Cardiac muscle cell (in vitro differentiated cells and primary cell): Measurements from ENCODE around the gene ADAD2. TPM values are rescaled to one million over a fixed set of nuclear protein-coding genes. Genes with fewer than 3 reads are reported as not detected.

Experiments used
- DNase-seq, 2 donors: peaks; one replicate each; pipeline versions ENCODE4 v3.0.0 to v3.0.0-alpha.2; 2010 to 2017; ENCODE audit warnings: low read depth in 1 of 2, low spot score in 1 of 2
- H3K27ac ChIP-seq: fragments of 200-600 bp; sonication (generic); 2 replicates; pipeline ENCODE4 v1.5.1; 2016
- H3K27me3 ChIP-seq: fragments of 200-600 bp; sonication (generic); 2 replicates; pipeline ENCODE4 v1.6.0; 2016; ENCODE audit warnings: control low read depth
- H3K36me3 ChIP-seq: fragments of 200-600 bp; sonication (generic); 2 replicates; pipeline ENCODE4 v1.5.1; 2016; ENCODE audit warnings: control low read depth
- H3K4me1 ChIP-seq: fragments of 200-600 bp; sonication (generic); 2 replicates; pipeline ENCODE4 v1.8.1; 2017; ENCODE audit warnings: low read depth, mild to moderate bottlenecking, mixed run types
- H3K4me3 ChIP-seq: fragments of 200-600 bp; sonication (generic); 2 replicates; pipeline ENCODE4 v1.5.1; 2016; ENCODE audit warnings: mild to moderate bottlenecking
- H3K9me3 ChIP-seq: fragments of 200-600 bp; sonication (generic); 2 replicates; pipeline ENCODE4 v1.5.1; 2017; ENCODE audit warnings: low read depth, mild to moderate bottlenecking, control low read depth
- polyA plus RNA-seq: library from polyadenylated mRNA; unstranded; fragments of >200 nt; fragmentation: Nextera tagmentation; extraction: Ambion mirVana; gene quantifications from 2 replicates; pipeline ENCODE4 v1.2.1, GENCODE V29; 2016
- total RNA-seq: library from RNA; depleted of rRNA; stranded (reverse); fragments of >200 nt; gene quantifications from 2 replicates; pipeline ENCODE4 v1.2.3, GENCODE V29; 2016
- TF ChIP-seq, protein P1 (sequence below): IDR thresholded peaks from 2 replicates; pipeline ENCODE4 v1.5.1; 2012; ENCODE audit warnings: low read depth, mild to moderate bottlenecking, low read length

Gene ADAD2
- total and polyA plus RNA-seq, 2 experiments from 2014 or later = not detected

DNA sequence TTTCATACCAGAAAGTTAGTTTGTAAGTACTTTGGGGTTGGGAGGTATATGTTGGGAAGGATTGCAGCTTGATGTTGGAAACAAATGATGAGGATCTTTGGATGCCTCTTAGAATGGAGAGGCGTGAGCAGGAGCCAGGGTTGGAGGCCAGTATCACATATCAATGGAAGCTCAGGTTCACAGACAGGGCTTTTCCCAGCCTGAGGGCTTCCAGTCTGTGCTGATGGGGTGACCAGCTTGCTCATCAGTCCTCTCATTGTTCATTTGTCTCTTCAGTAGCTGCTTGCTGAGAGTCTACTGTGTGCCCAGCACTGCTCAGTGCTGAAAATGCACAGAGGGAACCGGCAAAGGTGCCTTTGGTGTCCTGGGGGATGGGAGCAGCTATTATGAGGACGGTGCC, 40.0 kb upstream of the ADAD2 start:
- no peak for DNase-seq
- H3K4me1 ChIP-seq = no peaks in the 10 kb centered on the region
- no peaks in the 10 kb centered on the region for H3K9me3 ChIP-seq
- TF ChIP-seq, protein P1, sequence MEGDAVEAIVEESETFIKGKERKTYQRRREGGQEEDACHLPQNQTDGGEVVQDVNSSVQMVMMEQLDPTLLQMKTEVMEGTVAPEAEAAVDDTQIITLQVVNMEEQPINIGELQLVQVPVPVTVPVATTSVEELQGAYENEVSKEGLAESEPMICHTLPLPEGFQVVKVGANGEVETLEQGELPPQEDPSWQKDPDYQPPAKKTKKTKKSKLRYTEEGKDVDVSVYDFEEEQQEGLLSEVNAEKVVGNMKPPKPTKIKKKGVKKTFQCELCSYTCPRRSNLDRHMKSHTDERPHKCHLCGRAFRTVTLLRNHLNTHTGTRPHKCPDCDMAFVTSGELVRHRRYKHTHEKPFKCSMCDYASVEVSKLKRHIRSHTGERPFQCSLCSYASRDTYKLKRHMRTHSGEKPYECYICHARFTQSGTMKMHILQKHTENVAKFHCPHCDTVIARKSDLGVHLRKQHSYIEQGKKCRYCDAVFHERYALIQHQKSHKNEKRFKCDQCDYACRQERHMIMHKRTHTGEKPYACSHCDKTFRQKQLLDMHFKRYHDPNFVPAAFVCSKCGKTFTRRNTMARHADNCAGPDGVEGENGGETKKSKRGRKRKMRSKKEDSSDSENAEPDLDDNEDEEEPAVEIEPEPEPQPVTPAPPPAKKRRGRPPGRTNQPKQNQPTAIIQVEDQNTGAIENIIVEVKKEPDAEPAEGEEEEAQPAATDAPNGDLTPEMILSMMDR = no peak
- no peak overlapping the region for H3K4me3 ChIP-seq
- no peak overlapping the region for H3K27ac ChIP-seq
- H3K27me3 ChIP-seq = peaks cover 25% of the 10 kb centered on the region
- H3K36me3 ChIP-seq = no peaks in the 10 kb centered on the region

DNA sequence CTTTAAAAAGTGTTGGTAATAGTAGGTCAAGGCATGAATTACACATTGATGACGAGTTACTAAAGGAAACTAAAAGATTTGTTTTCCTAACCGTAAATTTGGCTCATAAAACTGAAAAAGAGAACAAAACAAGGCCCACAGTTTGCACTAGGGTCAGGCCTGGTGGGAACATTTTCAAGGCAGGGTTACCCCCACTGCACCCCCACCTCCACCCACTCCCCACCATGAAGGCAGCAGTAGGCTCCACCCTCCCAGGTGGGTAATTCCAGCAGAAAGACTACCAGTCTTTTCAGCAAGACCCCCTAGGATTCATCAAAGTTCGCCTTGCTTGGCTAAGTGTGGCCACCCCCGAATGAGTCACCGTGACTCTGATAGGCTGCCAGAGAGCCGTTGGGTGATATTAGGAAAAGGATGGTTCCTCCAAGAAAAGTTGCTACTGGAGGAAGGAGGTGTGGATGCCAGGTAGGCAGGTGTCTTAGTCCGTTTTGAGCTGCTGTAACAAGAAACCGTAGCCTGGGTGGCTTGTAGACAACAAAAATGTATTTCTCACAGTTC, 37.2 kb upstream of the ADAD2 start:
- DNase-seq = no peak
- no peaks in the 10 kb centered on the region for H3K9me3 ChIP-seq
- H3K36me3 ChIP-seq = no peaks in the 10 kb centered on the region
- TF ChIP-seq, protein P1 = no peak
- no peaks in the 10 kb centered on the region for H3K4me1 ChIP-seq
- H3K27me3 ChIP-seq = peaks cover 6% of the 10 kb centered on the region
- H3K4me3 ChIP-seq = no peak overlapping the region
- H3K27ac ChIP-seq = no peak overlapping the region

DNA sequence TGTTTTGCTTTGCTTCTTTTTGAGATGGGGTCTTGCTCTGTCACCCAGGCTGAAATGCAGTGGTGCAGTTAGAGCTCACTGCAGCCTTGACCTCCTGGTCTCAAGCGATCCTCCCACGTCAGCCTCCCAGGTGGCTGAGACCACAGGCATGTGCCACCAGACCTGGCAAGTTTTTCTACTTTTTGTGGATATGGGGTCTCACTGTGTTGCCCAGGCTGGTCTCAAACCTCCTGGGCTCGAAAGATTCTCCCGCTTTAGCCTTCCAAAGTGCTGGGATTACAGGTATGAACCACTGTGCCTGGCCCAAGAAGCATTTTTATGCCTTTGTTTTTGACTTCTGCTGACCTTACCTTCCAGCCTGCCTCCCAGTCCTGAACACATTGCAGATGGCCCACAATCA, 35.7 kb upstream of the ADAD2 start:
- TF ChIP-seq, protein P1 = no peak

DNA sequence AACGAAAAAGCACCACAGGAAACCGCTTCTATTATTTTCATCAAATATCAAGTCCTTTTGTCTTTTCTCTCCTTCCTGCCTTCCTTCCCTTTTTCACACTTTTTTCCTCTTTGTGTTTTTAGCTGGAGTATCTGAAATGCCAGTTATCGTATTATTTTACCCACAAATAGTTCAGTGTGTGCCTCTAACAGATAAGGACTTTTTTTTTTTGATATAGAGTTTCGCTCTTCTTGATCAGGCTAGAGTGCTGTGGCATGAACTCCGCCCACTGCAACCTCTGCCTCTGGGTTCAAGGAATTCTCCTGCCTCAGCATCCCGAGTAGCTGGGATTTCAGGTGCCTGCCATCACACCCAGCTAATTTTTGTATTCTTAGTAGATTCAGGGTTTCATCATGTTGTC, 35.2 kb upstream of the ADAD2 start:
- no peaks in the 10 kb centered on the region for H3K9me3 ChIP-seq

More for the DNA sequence above, 35.7 kb upstream of the ADAD2 start:
- H3K4me1 ChIP-seq = no peaks in the 10 kb centered on the region
- no peaks in the 10 kb centered on the region for H3K36me3 ChIP-seq
- no peaks in the 10 kb centered on the region for H3K27me3 ChIP-seq
- DNase-seq = no peak
- H3K27ac ChIP-seq = no peak overlapping the region
- H3K4me3 ChIP-seq = no peak overlapping the region
- H3K9me3 ChIP-seq = no peaks in the 10 kb centered on the region

DNA sequence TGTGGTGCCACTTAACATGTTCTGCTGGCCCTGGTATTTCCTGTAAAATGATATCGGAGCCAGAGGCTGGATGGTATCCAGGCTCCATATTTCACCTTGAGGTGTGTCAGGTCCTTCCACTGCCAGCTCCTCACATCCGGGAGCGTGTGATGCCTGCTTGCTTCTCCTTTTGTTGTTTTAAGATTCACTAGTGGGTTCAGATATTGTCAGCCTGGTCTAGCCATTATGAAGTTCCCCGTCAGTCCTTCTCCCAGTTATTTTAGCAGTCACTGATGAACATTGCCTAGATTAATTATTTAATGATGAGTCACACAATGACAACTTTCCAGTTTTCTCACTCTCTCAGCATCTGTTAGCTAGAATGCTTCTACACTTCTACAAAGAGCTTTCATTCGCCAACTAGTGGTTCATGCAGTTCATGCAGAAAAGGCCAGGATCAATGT, 34.6 kb upstream of the ADAD2 start:
- no peaks in the 10 kb centered on the region for H3K36me3 ChIP-seq
- H3K9me3 ChIP-seq = no peaks in the 10 kb centered on the region
- DNase-seq = no peak
- no peaks in the 10 kb centered on the region for H3K4me1 ChIP-seq
- no peak overlapping the region for H3K4me3 ChIP-seq
- H3K27ac ChIP-seq = no peak overlapping the region
- H3K27me3 ChIP-seq = no peaks in the 10 kb centered on the region
- TF ChIP-seq, protein P1 = peak; percentile 9

More for the DNA sequence above, 35.2 kb upstream of the ADAD2 start:
- Histone ChIP-seq H3K27ac (no peak overlapping the region), H3K27me3 (no peaks in the 10 kb centered on the region), H3K36me3 (no peaks in the 10 kb centered on the region), H3K4me3 (no peak overlapping the region), H3K4me1 (no peaks in the 10 kb centered on the region)
- TF ChIP-seq, protein P1 = no peak
- DNase-seq = no peak
